Stimulated activated naive CD8-positive, alpha-beta T cell treated with anti-CD3 and anti-CD28 coated beads, Interleukin-15, Interleukin-2, amounts not matched to agents 100 U/mL and 50 U/mL, for 24 hours (primary cell): ENCODE measurements around the gene FERMT3.

Experiments
- ATAC-seq: fragments of 150-1000 bp; cut with Tn5 transposase; one replicate; pipeline ENCODE4 v1.10.0; 2021
- DNase-seq: peaks from one replicate; pipeline ENCODE4 v3.0.0; 2021

Gene FERMT3

DNA sequence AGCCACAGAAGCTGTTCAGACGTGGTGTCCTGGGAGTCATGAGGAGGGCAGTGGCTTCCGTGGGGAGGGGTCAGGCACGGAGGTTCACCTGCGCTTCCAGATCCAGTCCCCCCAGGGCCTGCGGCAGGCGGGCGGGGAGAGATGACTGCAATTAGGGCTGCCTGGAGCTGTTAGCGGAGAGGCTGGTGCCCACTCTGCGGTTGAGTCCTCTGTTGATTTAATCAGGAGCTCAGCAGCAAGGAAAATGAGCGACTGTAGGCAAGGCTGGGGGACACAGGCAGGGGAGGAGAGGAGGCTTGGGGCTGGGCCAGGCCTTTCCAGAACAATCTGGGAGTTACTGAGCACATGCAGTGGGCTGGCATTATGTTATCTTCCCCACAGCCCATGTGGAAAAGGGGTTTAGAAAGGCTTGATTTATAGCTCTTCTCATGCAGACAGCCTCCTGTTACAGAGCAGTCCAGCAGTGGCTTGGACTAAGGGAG, 57.9 kb downstream of the FERMT3 start:
- DNase-seq: no peak
- ATAC-seq: no peak

DNA sequence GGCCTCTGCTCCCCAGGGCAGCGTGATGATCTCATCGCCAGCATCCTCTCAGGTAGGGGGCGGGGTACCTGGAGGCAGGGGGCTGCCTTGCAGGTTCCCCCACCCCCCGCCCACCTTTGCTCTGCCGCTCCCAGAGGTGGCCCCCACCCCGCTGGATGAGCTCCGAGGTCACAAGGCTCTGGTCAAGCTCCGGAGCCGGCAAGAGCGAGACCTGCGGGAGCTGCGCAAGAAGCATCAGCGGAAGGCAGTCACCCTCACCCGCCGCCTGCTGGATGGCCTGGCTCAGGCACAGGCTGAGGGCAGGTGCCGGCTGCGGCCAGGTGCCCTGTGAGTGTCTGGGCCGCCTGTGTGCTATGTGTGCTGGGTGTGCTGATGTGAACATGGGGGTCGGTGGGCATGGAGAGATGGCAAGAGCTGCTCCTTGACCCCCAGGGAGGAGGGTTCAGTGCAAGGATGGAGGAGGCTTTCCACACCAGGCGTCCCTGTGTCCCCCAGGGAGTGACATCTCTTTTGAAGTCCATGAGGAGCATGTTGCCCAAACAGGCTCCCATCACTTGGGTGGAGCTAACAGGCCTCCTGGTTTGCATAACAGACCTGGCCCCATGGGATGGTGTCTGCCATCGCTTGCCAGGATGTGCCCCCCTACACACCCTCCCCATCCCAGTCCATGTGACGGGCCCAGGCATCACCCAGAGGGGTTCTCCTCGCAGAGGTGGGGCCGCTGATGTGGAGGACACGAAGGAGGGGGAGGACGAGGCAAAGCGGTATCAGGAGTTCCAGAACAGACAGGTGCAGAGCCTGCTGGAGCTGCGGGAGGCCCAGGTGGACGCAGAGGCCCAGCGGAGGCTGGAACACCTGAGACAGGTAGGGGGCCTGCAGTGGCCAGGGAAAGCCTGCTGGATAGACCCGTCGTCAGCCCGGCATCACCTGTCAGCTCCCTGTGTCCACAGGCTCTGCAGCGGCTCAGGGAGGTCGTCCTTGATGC, 58.9 kb downstream of the FERMT3 start:
- no peak for ATAC-seq
- no peak for DNase-seq

DNA sequence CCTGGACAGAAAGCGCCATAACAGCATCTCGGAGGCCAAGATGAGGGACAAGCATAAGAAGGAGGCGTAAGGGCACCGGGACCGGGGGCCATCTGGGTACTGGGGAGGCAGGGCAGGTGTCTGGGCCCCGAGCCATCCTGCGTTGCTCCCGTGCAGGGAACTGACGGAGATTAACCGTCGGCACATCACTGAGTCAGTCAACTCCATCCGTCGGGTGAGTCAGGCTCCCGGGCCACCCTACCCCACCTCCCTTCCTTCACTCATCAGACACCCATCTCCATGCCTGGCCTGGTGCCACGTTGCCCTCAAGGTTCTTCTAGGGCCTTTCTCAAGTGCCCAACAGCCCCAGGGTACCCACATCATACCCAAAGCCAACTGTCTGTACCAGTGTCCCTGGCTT, 59.8 kb downstream of the FERMT3 start:
- DNase-seq (no peak), ATAC-seq (no peak)

DNA sequence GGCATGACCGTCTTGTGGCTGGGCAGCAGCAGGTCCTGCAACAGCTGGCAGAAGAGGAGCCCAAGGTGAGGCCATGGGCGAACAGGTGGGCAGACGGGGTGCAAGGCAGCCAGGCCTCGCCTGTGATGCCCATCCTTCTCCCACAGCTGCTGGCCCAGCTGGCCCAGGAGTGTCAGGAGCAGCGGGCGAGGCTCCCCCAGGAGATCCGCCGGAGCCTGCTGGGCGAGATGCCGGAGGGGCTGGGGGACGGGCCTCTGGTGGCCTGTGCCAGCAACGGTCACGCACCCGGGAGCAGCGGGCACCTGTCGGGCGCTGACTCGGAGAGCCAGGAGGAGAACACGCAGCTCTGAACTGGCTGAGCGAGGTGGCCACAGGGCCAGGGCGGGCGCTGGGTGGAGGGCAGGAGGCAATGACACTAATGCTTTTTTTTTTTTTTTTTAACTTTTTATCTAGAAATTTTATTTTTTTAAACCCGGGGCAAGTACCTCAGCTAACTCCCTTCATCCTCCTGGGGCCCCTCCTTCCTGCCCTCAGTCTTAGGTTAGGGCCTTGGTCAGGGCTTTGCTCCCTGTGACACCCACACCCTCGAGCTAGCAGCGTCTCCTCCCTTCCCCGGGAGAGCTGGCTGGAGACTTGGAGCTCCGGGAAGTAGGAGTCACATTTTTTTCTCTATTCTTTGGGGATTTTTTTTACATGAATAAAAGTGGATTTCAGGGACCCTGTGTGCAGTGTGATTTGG, 60.9 kb downstream of the FERMT3 start:
- no peak for DNase-seq

DNA sequence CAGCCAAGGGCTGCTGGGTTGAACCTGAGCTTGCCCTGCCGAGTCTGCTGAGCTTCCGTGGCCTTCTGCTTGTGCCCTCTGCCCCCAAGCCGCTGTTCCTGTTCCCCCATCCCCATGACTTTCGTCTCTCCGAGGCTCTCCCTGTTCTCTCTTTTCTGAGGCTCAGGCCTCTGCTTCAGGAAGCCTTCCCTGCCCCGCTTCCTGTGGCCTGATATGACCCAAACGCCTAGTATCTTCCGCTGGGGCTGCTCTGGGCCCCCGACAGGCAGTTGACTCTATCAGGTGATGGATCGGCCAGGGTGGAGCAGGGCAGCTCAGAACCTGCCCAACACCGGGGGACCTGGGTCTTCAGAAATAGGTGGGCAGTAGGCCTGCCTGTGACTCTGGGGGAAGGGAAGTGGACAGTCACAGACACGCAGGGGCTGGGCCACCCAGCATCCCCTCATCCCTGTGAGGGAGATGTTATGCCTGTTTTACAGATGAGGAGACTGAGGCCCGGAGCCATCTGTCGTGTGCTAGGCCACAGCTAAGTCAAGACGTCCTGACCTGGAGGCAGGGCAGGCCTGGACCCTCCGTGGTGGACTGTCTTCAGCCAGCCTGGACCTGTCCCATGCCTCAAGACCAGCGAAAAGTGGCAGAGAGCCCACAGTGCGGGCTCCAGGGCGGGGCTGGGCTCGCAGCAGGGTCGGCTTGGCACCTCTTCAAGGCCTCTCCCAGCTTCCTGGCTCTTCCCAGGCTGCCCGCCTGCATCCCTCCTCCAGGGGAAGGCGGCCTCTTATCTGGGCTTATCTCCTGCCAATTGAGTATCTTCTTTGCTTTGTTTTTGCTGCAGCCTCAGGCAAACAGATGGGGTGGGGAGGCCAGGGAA, 61.7 kb downstream of the FERMT3 start:
- ATAC-seq (no peak), DNase-seq (no peak)

More for the DNA sequence above, 60.9 kb downstream of the FERMT3 start:
- ATAC-seq: no peak

DNA sequence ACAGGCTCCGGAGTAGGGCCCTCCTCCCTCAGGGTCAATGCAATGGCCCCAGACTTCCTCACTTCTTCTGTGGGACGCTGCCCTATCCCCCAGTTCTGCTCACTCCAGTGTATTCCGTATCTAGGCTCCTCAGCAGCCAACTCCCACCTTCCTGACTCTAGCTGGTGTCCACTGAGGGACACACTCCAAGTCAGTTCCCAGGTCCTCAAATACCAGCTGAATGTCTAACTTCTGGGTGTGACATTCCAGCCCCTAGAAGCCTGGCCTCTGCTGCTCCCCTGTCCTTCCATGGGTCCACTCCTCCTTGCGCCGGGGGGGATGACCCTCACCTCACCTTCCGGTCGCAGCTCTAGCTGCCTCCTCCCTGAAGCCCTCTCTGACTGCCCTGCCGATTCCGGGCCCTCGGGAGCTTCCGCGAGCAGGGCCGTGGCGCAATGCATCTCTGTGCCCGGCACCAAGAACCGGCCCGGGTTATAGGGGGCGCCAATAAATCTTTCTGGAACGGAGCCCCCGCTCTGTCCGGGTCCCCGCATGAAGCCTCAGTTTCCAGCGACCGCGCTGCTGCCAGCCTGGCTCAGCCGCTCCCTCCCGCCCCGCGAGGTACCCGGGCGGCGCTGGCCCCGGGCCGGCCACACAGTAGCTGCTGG, 62.5 kb downstream of the FERMT3 start:
- peak; percentile 1 for ATAC-seq
- peak; percentile 61 for DNase-seq

DNA sequence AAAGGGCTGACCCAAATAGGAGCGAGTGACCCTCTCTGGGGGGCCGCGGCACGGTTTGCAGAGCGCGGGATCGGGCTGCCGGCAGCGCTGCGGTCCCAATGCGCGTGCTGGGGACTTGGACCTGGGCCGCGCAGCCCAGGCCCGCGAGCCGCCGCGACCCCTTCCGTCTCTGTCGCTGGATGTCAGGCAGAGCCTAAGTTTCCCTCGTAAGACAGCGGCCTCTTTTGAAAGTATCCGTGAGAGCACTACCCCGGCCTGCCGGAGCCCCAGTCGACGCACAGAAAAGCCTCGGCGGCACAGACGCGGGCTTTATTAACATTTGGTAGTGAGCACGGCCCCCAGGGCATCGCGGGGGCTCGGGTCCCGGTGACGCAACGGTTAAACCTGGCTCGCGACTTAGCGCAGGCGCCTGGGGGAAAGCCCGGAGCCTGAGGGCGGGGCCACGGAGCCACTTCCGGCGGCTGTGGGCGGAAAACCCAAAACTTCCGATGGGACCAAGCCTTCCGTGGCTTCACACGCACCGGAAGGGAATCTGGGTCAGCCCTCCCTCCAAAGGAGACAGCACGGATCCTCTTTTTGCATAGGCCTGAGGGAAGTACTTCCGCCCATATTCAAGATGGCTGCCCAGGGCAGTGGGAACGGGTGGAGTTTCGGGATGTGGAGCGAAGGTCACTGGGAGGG, 63.2 kb downstream of the FERMT3 start:
- ATAC-seq (peak; percentile 87), DNase-seq (peak; percentile 99)
